Hepatocyte (in vitro differentiated cells): ENCODE measurements around the gene SLC22A12. TPM values are rescaled to one million over a fixed set of nuclear protein-coding genes. Genes with fewer than 3 reads are reported as not detected.

Experiments used
- DNase-seq: peaks from one replicate; pipeline ENCODE4 v3.0.0-alpha.2; 2016; ENCODE audit warnings: low spot score
- H2AFZ ChIP-seq: fragments of 200-600 bp; sonication (generic); 2 replicates; pipeline ENCODE4 v1.6.0; 2016; ENCODE audit warnings: antibody characterized with exemption, mild to moderate bottlenecking
- H3K27ac ChIP-seq: fragments of 200-600 bp; sonication (generic); 2 replicates; pipeline ENCODE4 v1.5.1; 2016; ENCODE audit warnings: mild to moderate bottlenecking
- H3K27me3 ChIP-seq: fragments of 200-600 bp; sonication (generic); 2 replicates; pipeline ENCODE4 v1.6.1; 2016
- H3K36me3 ChIP-seq: fragments of 200-600 bp; sonication (generic); replicated peaks from 2 replicates; pipeline ENCODE4 v1.5.1; 2016; ENCODE audit warnings: low read depth; ENCODE audit not compliant: insufficient read depth
- H3K4me1 ChIP-seq: fragments of 200-600 bp; sonication (generic); 2 replicates; pipeline ENCODE4 v1.5.1; 2016; ENCODE audit warnings: mild to moderate bottlenecking, moderate library complexity; ENCODE audit not compliant: insufficient read depth
- H3K4me2 ChIP-seq: fragments of 200-600 bp; sonication (generic); 2 replicates; pipeline ENCODE4 v1.6.0; 2016
- H3K4me3 ChIP-seq: fragments of 200-600 bp; sonication (generic); 2 replicates; pipeline ENCODE4 v1.5.1; 2016; ENCODE audit warnings: mild to moderate bottlenecking
- H3K79me2 ChIP-seq: fragments of 200-600 bp; sonication (generic); 2 replicates; pipeline ENCODE4 v1.6.0; 2017; ENCODE audit warnings: mild to moderate bottlenecking
- H3K9me2 ChIP-seq: fragments of 200-600 bp; sonication (generic); replicated peaks from 2 replicates; pipeline ENCODE4 v1.6.0; 2017; ENCODE audit warnings: mild to moderate bottlenecking; ENCODE audit not compliant: insufficient read depth
- H3K9me3 ChIP-seq: fragments of 200-600 bp; sonication (generic); 2 replicates; pipeline ENCODE4 v1.5.1; 2016; ENCODE audit warnings: low read depth, mild to moderate bottlenecking
- H4K20me1 ChIP-seq: fragments of 200-600 bp; sonication (generic); 2 replicates; pipeline ENCODE4 v1.6.0; 2016; ENCODE audit warnings: mild to moderate bottlenecking; ENCODE audit not compliant: insufficient read depth, poor library complexity, severe bottlenecking
- EZH2 ChIP-seq: fragments of 200-600 bp; sonication (generic); IDR thresholded peaks from 2 replicates; pipeline ENCODE4 v1.6.1; 2016; ENCODE audit warnings: antibody characterized with exemption, mild to moderate bottlenecking, borderline replicate concordance
- EZH2phosphoT487 ChIP-seq: fragments of 200-600 bp; sonication (generic); IDR thresholded peaks from one replicate; pipeline ENCODE4 v1.6.1; 2018; ENCODE audit warnings: antibody characterized with exemption, mild to moderate bottlenecking, low read depth, moderate library complexity; ENCODE audit not compliant: unreplicated experiment, severe bottlenecking
- WGBS: methylation state at CpG from one replicate; pipeline ENCODE4 v1.1.6; 2016; ENCODE audit warnings: low lambda C conversion rate; ENCODE audit errors: missing lambda C conversion rate; 5-methylcytosine and 5-hydroxymethylcytosine counted together
- polyA plus RNA-seq: library from polyadenylated mRNA; unstranded; fragments of >200 nt; fragmentation: Nextera tagmentation; extraction: Ambion mirVana; gene quantifications from 2 replicates; pipeline ENCODE4 v1.2.1, GENCODE V29; 2016
- total RNA-seq: library from RNA; depleted of rRNA; stranded (reverse); fragments of >200 nt; gene quantifications from 2 replicates; pipeline ENCODE4 v1.2.3, GENCODE V29; 2014
- TF ChIP-seq, protein P1 (sequence below): fragments of 200-600 bp; sonication (generic); IDR thresholded peaks from 2 replicates; pipeline ENCODE4 v1.5.1; 2016; ENCODE audit warnings: antibody characterized with exemption, mild to moderate bottlenecking; ENCODE audit not compliant: poor library complexity

Gene SLC22A12
- total and polyA plus RNA-seq, 2 experiments from 2014 or later: 0.11 TPM; not detected in 1

DNA sequence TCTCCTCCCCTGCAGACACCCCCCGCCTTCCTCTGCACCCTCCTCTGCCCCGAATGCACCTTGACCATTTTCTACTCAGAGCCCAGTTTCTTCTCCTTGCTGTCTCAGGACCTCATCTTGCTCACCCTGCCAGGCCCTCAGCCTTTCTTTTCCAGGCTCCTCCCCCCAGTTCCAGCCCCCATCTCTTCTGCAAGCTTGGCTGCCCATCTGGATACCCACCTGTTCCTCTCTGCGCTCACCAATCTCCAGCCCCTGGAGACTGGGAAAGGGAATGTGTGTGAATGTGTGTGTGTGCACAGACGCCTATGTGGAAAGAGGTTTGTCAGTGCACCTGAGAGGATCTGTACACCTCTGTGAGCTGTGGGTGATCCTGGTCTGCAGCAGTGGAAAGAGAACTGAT is 36.4 kb downstream of the SLC22A12 start:
- Histone ChIP-seq H3K4me1 (no peaks in the 10 kb centered on the region), H3K27ac (no peak overlapping the region), H3K9me2 (no peaks in the 10 kb centered on the region), H2AFZ (no peak overlapping the region), H3K79me2 (no peaks in the 10 kb centered on the region), H3K36me3 (no peaks in the 10 kb centered on the region), H3K27me3 (peaks cover 13% of the 10 kb centered on the region), H4K20me1 (no peaks in the 10 kb centered on the region), H3K4me3 (no peak overlapping the region), H3K9me3 (no peaks in the 10 kb centered on the region), H3K4me2 (no peak overlapping the region)
- DNase-seq: no peak
- no peak for TF ChIP-seq EZH2
- TF ChIP-seq, protein P1, sequence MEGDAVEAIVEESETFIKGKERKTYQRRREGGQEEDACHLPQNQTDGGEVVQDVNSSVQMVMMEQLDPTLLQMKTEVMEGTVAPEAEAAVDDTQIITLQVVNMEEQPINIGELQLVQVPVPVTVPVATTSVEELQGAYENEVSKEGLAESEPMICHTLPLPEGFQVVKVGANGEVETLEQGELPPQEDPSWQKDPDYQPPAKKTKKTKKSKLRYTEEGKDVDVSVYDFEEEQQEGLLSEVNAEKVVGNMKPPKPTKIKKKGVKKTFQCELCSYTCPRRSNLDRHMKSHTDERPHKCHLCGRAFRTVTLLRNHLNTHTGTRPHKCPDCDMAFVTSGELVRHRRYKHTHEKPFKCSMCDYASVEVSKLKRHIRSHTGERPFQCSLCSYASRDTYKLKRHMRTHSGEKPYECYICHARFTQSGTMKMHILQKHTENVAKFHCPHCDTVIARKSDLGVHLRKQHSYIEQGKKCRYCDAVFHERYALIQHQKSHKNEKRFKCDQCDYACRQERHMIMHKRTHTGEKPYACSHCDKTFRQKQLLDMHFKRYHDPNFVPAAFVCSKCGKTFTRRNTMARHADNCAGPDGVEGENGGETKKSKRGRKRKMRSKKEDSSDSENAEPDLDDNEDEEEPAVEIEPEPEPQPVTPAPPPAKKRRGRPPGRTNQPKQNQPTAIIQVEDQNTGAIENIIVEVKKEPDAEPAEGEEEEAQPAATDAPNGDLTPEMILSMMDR: no peak
- no peak for TF ChIP-seq EZH2phosphoT487
- WGBS: 95% methylated on average over 3 of the region's 4 CpGs

DNA sequence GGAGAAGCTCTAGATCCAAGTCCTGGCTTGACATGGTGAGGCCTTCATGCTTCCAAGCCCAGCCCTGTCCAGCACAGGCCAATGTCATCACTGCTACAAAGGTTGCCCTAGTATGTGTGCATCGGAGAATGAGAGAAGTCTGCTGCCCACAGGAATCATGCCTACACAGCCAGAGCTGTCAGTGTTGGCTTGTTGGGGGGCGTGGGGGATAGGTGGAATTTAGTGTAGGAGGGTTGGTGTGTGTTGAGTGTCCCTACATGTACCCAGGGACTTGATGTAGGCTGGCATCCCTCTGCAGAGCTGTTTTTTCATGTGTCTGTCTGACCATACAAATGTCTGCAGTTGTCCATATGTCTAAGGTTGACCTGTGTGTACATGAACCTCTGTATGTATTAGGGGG is 37.6 kb downstream of the SLC22A12 start:
- Histone ChIP-seq H3K79me2 (no peaks in the 10 kb centered on the region), H3K36me3 (no peaks in the 10 kb centered on the region), H3K4me1 (no peaks in the 10 kb centered on the region), H3K27me3 (peaks cover 13% of the 10 kb centered on the region), H3K9me3 (no peaks in the 10 kb centered on the region), H3K4me3 (no peak overlapping the region), H3K4me2 (no peak overlapping the region), H2AFZ (no peak overlapping the region), H3K9me2 (no peaks in the 10 kb centered on the region), H3K27ac (no peak overlapping the region), H4K20me1 (no peaks in the 10 kb centered on the region)
- DNase-seq: no peak
- TF ChIP-seq, protein P1: no peak
- TF ChIP-seq EZH2 (no peak), EZH2phosphoT487 (no peak)
- 90% methylated on average over 2 of the region's 2 CpGs for WGBS

DNA sequence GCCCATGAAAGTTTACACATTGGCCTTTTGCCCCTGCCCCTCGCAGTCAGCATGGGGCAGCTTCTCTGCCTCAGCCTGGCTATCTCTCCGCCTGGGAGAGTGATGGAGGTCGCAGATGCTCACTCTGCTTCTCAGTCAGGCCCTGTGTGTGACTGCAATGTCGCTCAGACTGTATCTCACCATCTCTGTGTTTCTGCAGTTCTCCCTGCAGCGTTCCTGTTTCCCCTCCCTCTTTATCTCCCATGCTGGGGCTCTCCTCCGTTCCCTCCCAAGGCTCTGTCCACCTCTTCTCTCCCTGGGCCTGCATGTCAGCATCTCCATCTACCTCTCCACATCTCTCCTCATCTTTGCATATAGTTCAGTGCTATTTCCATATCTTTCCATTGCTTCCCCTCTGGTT is 38.1 kb downstream of the SLC22A12 start:
- Histone ChIP-seq H3K4me2 (no peak overlapping the region), H3K4me3 (no peak overlapping the region), H3K9me3 (no peaks in the 10 kb centered on the region), H3K4me1 (no peaks in the 10 kb centered on the region), H4K20me1 (no peaks in the 10 kb centered on the region), H3K36me3 (no peaks in the 10 kb centered on the region), H3K27ac (no peak overlapping the region), H3K27me3 (peaks cover 13% of the 10 kb centered on the region), H2AFZ (no peak overlapping the region), H3K9me2 (no peaks in the 10 kb centered on the region), H3K79me2 (no peaks in the 10 kb centered on the region)
- WGBS: 84% methylated on average over 6 of the region's 6 CpGs
- no peak for DNase-seq
- TF ChIP-seq, protein P1: no peak
- TF ChIP-seq EZH2phosphoT487 (no peak), EZH2 (no peak)
